HG02763 (cell line): ENCODE data around the gene DHTKD1.

ENCODE experiments used
- ATAC-seq: cut with Tn5 transposase; IDR thresholded peaks from one replicate; pipeline ENCODE4 v1.9.1; 2021; ENCODE audit warnings: mild to moderate bottlenecking, moderate library complexity; ENCODE audit not compliant: unreplicated experiment

The DHTKD1 gene

GRCh38 chr10:12068449-12069269 lies at the start of gene DHTKD1:
Gene DHTKD1 (plus strand): TSS chr10:12068954. CDS start chr10:12069034, 80 bp downstream.
- ATAC-seq = peak; percentile 97

GRCh38 chr10:12019283-12019971 lies 49.3 kb upstream of the DHTKD1 start:
- ATAC-seq = no peak

- ATAC-seq = no peak
Measured at GRCh38 chr10:12020574-12020973, 48.2 kb upstream of the DHTKD1 start.

GRCh38 chr10:12022580-12023257 lies 46.0 kb upstream of the DHTKD1 start:
- no peak for ATAC-seq

- no peak for ATAC-seq
Measured at GRCh38 chr10:12025591-12025990, 43.2 kb upstream of the DHTKD1 start.

- peak; percentile 80 for ATAC-seq
Measured at GRCh38 chr10:12027539-12027938, 41.2 kb upstream of the DHTKD1 start.

- ATAC-seq = no peak
Measured at GRCh38 chr10:12031404-12031803, 37.4 kb upstream of the DHTKD1 start.

GRCh38 chr10:12036073-12036655 lies 32.6 kb upstream of the DHTKD1 start:
- ATAC-seq = no peak

- ATAC-seq = no peak
Measured at GRCh38 chr10:12041766-12042408, 26.9 kb upstream of the DHTKD1 start.

GRCh38 chr10:12042409-12042796 lies 26.4 kb upstream of the DHTKD1 start:
- no peak for ATAC-seq

GRCh38 chr10:12042797-12043651 lies 25.7 kb upstream of the DHTKD1 start, which contains the start of gene UPF2:
Gene UPF2 (minus strand): TSS chr10:12042809. CDS start chr10:12035423, 7,386 bp downstream.
- ATAC-seq = peak; percentile 58

GRCh38 chr10:12045596-12045995 lies 23.2 kb upstream of the DHTKD1 start:
- no peak for ATAC-seq

- peak; percentile 24 for ATAC-seq
Measured at GRCh38 chr10:12048547-12048946, 20.2 kb upstream of the DHTKD1 start.

GRCh38 chr10:12050528-12050927 lies 18.2 kb upstream of the DHTKD1 start:
- no peak for ATAC-seq

GRCh38 chr10:12051241-12051640 lies 17.5 kb upstream of the DHTKD1 start:
- ATAC-seq = no peak

- no peak for ATAC-seq
Measured at GRCh38 chr10:12055732-12056131, 13.0 kb upstream of the DHTKD1 start.

- ATAC-seq = no peak
Measured at GRCh38 chr10:12056748-12057147, 12.0 kb upstream of the DHTKD1 start.

- ATAC-seq = no peak
Measured at GRCh38 chr10:12061124-12061523, 7.6 kb upstream of the DHTKD1 start.

- no peak for ATAC-seq
Measured at GRCh38 chr10:12062754-12063482, 5.8 kb upstream of the DHTKD1 start.
